Trophoblast cell (in vitro differentiated cells and primary cell): ENCODE data around the gene KDM4B.

Source experiments
- DNase-seq, 2 donors: peaks; one replicate each; pipeline ENCODE4 v3.0.0-alpha.2; 2016
- H2AFZ ChIP-seq: 2 replicates; pipeline ENCODE4 v1.6.1; 2013; ENCODE audit warnings: low read length, moderate library complexity, mild to moderate bottlenecking; ENCODE audit not compliant: insufficient read depth, poor library complexity
- H2AK5ac ChIP-seq: 2 replicates; pipeline ENCODE4 v1.6.1; 2013; ENCODE audit warnings: mild to moderate bottlenecking, low read length
- H2BK120ac ChIP-seq: 2 replicates; pipeline ENCODE4 v1.6.1; 2013; ENCODE audit warnings: low read length, mild to moderate bottlenecking, moderate library complexity; ENCODE audit not compliant: insufficient read depth, poor library complexity
- H2BK12ac ChIP-seq: 2 replicates; pipeline ENCODE4 v1.6.1; 2013; ENCODE audit warnings: mild to moderate bottlenecking, low read length, moderate library complexity
- H2BK5ac ChIP-seq: 2 replicates; pipeline ENCODE4 v1.6.1; 2013; ENCODE audit warnings: low read length, low read depth, moderate library complexity, mild to moderate bottlenecking; ENCODE audit not compliant: poor library complexity
- H3K14ac ChIP-seq: 2 replicates; pipeline ENCODE4 v1.6.1; 2013; ENCODE audit warnings: mild to moderate bottlenecking, low read length
- H3K18ac ChIP-seq: 2 replicates; pipeline ENCODE4 v1.6.1; 2013; ENCODE audit warnings: mild to moderate bottlenecking, low read length
- H3K23ac ChIP-seq: 2 replicates; pipeline ENCODE4 v1.6.1; 2013; ENCODE audit warnings: low read length
- H3K27ac ChIP-seq: 2 replicates; pipeline ENCODE4 v1.5.1; 2013; ENCODE audit warnings: low read depth, mild to moderate bottlenecking, inconsistent platforms, low read length, moderate library complexity
- H3K27me3 ChIP-seq: 2 replicates; pipeline ENCODE4 v1.6.1; 2013; ENCODE audit warnings: inconsistent platforms, mild to moderate bottlenecking, low read length, moderate library complexity; ENCODE audit not compliant: insufficient read depth
- H3K36me3 ChIP-seq, 2 experiments: 1 replicate in 1 of 2; 2 replicates in 1 of 2; pipeline ENCODE4 v1.6.1; 2013; ENCODE audit warnings: low read length in 2 of 2, mild to moderate bottlenecking in 2 of 2, moderate library complexity in 1 of 2; ENCODE audit not compliant: insufficient read depth in 2 of 2, control insufficient read depth in 1 of 2
- H3K4ac ChIP-seq: 2 replicates; pipeline ENCODE4 v1.6.1; 2013; ENCODE audit warnings: low read depth, mild to moderate bottlenecking, low read length, moderate library complexity
- H3K4me1 ChIP-seq, 2 experiments: 1 replicate in 1 of 2; 2 replicates in 1 of 2; pipeline ENCODE4 v1.6.1; 2013; ENCODE audit warnings: low read length in 2 of 2, mild to moderate bottlenecking in 2 of 2, moderate library complexity in 1 of 2; ENCODE audit not compliant: insufficient read depth in 2 of 2, control insufficient read depth in 1 of 2
- H3K4me2 ChIP-seq: 2 replicates; pipeline ENCODE4 v1.6.1; 2013; ENCODE audit warnings: inconsistent platforms, mild to moderate bottlenecking, low read length, moderate library complexity
- H3K4me3 ChIP-seq: 2 replicates; pipeline ENCODE4 v1.5.1; 2013; ENCODE audit warnings: mild to moderate bottlenecking, low read depth, low read length, inconsistent platforms
- H3K79me1 ChIP-seq: one replicate; pipeline ENCODE4 v1.6.1; 2013; ENCODE audit warnings: low read length
- H3K79me2 ChIP-seq: 2 replicates; pipeline ENCODE4 v1.6.1; 2013; ENCODE audit warnings: low read length, mild to moderate bottlenecking; ENCODE audit not compliant: control insufficient read depth, insufficient read depth, poor library complexity
- H3K9ac ChIP-seq: 2 replicates; pipeline ENCODE4 v1.6.1; 2013; ENCODE audit warnings: mild to moderate bottlenecking, low read length
- H3K9me3 ChIP-seq: 2 replicates; pipeline ENCODE4 v1.6.1; 2013; ENCODE audit warnings: low read depth, mild to moderate bottlenecking, control low read depth, inconsistent platforms, low read length; ENCODE audit not compliant: insufficient read depth
- H4K12ac ChIP-seq: 2 replicates; pipeline ENCODE4 v1.6.1; 2013; ENCODE audit warnings: low read depth, mild to moderate bottlenecking, low read length, moderate library complexity
- H4K8ac ChIP-seq: 2 replicates; pipeline ENCODE4 v1.6.1; 2013; ENCODE audit warnings: low read depth, mild to moderate bottlenecking, low read length, moderate library complexity
- H4K91ac ChIP-seq: one replicate; pipeline ENCODE4 v1.6.1; 2013; ENCODE audit warnings: low read depth, mild to moderate bottlenecking, low read length, moderate library complexity
- WGBS: extraction: QIAGEN DNeasy Blood & Tissue Kit; methylation state at CpG from one replicate; pipeline ENCODE4 v1.1.7; 2013; ENCODE audit warnings: missing lambda C conversion rate; ENCODE audit not compliant: insufficient read length, insufficient coverage; ENCODE audit errors: extremely low coverage; 5-methylcytosine and 5-hydroxymethylcytosine counted together

The KDM4B gene

DNA sequence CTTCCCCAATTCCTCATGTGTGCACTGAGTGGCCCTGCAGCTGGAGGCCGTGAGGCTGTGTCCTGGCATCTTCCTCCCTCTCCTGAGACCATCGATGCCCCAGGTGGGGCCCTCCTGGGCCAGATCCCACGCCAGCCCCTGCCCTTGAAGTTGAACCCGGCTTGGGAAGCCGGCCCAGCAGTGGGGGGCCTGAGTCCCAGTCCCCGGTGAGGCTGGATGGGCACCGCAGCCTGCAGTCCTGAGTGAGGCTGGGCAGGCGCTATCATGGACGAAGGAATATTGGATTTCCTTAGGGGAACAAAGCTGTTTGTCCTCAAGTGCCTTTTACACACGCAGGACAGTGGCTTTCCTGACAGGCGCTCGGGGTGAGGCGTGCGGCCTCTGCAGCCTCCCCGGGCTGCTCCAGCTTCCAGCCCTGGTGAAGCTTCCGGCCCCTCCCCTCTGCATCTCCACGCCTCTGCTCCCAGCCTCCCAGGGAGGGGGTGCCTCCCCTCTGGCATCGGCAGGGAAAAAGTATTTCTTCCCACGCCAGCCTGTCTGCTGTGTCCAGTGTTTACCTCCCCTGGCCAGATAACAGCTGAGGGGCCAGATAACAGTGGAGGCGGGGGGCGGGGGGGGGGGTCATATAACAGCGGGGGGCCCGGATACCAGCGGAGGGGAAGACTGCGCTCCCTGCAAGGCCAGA lies 159.5 kb downstream of the KDM4B start:
- H2AFZ ChIP-seq = peak overlapping the region; percentile 19
- H3K36me3 ChIP-seq = peaks cover 24 to 29% of the 10 kb centered on the region in 2 experiments
- H3K4me3 ChIP-seq = no peak overlapping the region
- no peak overlapping the region for H3K4me2 ChIP-seq
- H2AK5ac ChIP-seq = peak overlapping the region; percentile 26
- H3K23ac ChIP-seq = no peak overlapping the region
- peak overlapping the region; percentile 48 for H2BK12ac ChIP-seq
- H3K4me1 ChIP-seq = peaks cover 39 to 62% of the 10 kb centered on the region in 2 experiments
- H2BK5ac ChIP-seq = no peak overlapping the region
- H3K14ac ChIP-seq = no peak overlapping the region
- H3K27ac ChIP-seq = no peak overlapping the region
- H2BK120ac ChIP-seq = no peak overlapping the region
- peaks cover 24% of the 10 kb centered on the region for H3K79me1 ChIP-seq
- H3K79me2 ChIP-seq = peaks cover 19% of the 10 kb centered on the region
- peak overlapping the region; percentile 55 for H3K18ac ChIP-seq
- no peaks in the 10 kb centered on the region for H3K9me3 ChIP-seq
- no peak overlapping the region for H4K12ac ChIP-seq
- H4K91ac ChIP-seq = peak overlapping the region; percentile 12
- H3K27me3 ChIP-seq = no peaks in the 10 kb centered on the region
- no peak overlapping the region for H4K8ac ChIP-seq
- H3K9ac ChIP-seq = no peak overlapping the region
- no peak overlapping the region for H3K4ac ChIP-seq
- no peak for DNase-seq
- WGBS = no CpG with 5 or more reads among the region's 25 CpGs

DNA sequence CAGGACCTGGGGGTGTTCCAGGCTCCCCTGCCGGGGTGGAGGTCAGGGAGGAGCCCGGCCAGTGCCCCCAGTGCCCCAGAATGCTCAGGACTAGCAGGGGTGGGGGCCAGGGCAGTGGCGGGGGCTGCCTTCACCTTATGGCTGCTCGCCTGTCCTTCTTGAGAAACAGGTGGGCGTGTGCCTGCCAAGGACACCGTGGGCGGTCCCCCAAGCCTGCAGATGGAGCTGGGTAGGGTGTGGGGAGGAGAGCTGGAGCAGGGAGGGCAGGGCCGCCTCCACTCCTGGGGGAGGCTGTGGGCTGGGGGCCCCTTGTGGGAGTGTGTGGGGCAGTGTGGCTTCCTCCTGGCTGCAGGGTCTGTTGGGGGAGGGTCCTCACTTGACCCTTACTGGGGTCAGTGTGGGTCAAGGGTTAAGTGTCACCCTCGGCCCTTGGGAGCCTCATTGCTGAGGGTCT lies 160.1 kb downstream of the KDM4B start:
- peaks cover 19% of the 10 kb centered on the region for H3K79me2 ChIP-seq
- H2AK5ac ChIP-seq = no peak overlapping the region
- peaks cover 26 to 35% of the 10 kb centered on the region in 2 experiments for H3K36me3 ChIP-seq
- no peak overlapping the region for H3K4me2 ChIP-seq
- H3K23ac ChIP-seq = no peak overlapping the region
- H4K8ac ChIP-seq = no peak overlapping the region
- peak overlapping the region; percentile 20 for H3K27ac ChIP-seq
- H2BK120ac ChIP-seq = no peak overlapping the region
- peak overlapping the region; percentile 0 for H4K12ac ChIP-seq
- no peaks in the 10 kb centered on the region for H3K27me3 ChIP-seq
- peaks cover 29% of the 10 kb centered on the region for H3K79me1 ChIP-seq
- DNase-seq = no peak
- H3K4me1 ChIP-seq = peaks cover 42 to 66% of the 10 kb centered on the region in 2 experiments
- no peak overlapping the region for H3K9ac ChIP-seq
- peak overlapping the region; percentile 13 for H2AFZ ChIP-seq
- WGBS = no CpG with 5 or more reads among the region's 9 CpGs
- H3K4ac ChIP-seq = no peak overlapping the region
- H4K91ac ChIP-seq = peak overlapping the region; percentile 10
- H3K18ac ChIP-seq = no peak overlapping the region
- H3K9me3 ChIP-seq = no peaks in the 10 kb centered on the region
- no peak overlapping the region for H3K4me3 ChIP-seq
- H2BK5ac ChIP-seq = no peak overlapping the region
- no peak overlapping the region for H3K14ac ChIP-seq
- H2BK12ac ChIP-seq = no peak overlapping the region

DNA sequence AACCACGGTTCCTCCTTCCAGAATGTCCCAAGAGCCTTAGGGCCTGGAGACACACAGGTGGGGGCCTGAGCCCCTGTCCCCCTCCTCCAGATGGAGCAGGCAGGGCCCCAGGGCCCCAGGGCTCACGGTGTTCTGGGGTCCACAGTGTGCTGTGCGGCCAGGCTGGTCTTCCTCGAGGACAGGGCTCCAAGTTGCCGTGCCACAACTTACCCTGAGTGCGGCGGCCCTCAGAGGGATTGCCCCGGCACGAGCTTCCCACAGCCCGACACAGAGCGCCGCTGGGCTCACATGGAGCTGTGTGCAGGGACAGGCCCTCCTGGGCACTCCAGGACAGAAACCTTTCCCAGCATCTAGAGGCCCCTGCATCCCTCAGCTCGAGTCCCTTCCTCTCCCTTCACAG lies 160.8 kb downstream of the KDM4B start:
- H3K4ac ChIP-seq = no peak overlapping the region
- no peak overlapping the region for H3K18ac ChIP-seq
- H3K4me1 ChIP-seq = peaks cover 49 to 68% of the 10 kb centered on the region in 2 experiments
- H3K14ac ChIP-seq = no peak overlapping the region
- no peak overlapping the region for H4K12ac ChIP-seq
- H2BK12ac ChIP-seq = peak overlapping the region; percentile 5
- no CpG with 5 or more reads among the region's 13 CpGs for WGBS
- peaks cover 29% of the 10 kb centered on the region for H3K79me1 ChIP-seq
- H2AK5ac ChIP-seq = no peak overlapping the region
- no peak overlapping the region for H3K4me2 ChIP-seq
- no peaks in the 10 kb centered on the region for H3K9me3 ChIP-seq
- H2BK120ac ChIP-seq = no peak overlapping the region
- H4K91ac ChIP-seq = peak overlapping the region; percentile 2
- no peak overlapping the region for H3K23ac ChIP-seq
- peaks cover 21% of the 10 kb centered on the region for H3K79me2 ChIP-seq
- no peak overlapping the region for H2BK5ac ChIP-seq
- H2AFZ ChIP-seq = no peak overlapping the region
- H4K8ac ChIP-seq = no peak overlapping the region
- H3K27me3 ChIP-seq = no peaks in the 10 kb centered on the region
- H3K4me3 ChIP-seq = no peak overlapping the region
- no peak overlapping the region for H3K9ac ChIP-seq
- H3K27ac ChIP-seq = no peak overlapping the region
- DNase-seq = no peak
- peaks cover 33 to 42% of the 10 kb centered on the region in 2 experiments for H3K36me3 ChIP-seq

DNA sequence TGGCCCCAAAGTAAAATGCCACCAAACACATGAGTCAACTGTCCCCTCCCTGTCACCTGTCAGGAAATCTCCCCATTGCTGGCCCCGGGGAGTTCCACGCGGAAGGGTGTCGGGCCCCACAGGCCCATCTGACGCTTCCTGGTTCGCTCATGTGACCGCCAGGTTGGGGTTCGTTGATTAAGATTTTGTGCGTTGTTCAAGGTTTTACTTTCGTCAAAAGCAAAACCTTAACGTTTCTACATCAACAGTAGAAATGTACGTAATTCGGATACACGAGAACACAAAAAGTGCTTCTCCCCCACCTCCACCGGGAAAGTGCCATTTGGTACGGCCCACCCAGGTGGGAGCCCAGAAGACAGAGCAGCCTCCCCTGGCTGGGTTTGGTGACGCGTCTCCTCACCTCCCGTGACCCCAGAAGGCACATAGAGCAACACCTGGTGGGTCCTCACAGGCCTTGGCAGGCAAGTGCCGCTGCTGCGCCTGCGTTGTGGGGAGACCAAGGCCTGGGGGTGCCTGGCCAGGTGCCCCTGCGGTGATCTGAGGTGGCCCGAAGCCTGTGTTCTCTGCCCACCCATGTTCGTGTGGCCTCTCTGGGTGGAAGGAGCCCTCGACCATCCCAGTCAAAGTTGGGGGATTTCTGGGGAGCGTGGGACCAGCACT lies 161.6 kb downstream of the KDM4B start:
- peak overlapping the region; percentile 31 for H3K18ac ChIP-seq
- no peak overlapping the region for H2AK5ac ChIP-seq
- no CpG with 5 or more reads among the region's 27 CpGs for WGBS

More for the DNA sequence above, 161.6 kb downstream of the KDM4B start:
- H2BK5ac ChIP-seq = peak overlapping the region; percentile 10
- peak overlapping the region; percentile 3 for H2BK12ac ChIP-seq
- H4K12ac ChIP-seq = no peak overlapping the region
- peaks cover 37 to 45% of the 10 kb centered on the region in 2 experiments for H3K36me3 ChIP-seq
- H3K27ac ChIP-seq = peak overlapping the region; percentile 55
- no peak for DNase-seq
- H4K91ac ChIP-seq = peak overlapping the region; percentile 47
- peak overlapping the region; percentile 1 for H2BK120ac ChIP-seq
- peaks cover 18% of the 10 kb centered on the region for H3K79me2 ChIP-seq
- peaks cover 45 to 64% of the 10 kb centered on the region in 2 experiments for H3K4me1 ChIP-seq
- no peak overlapping the region for H3K4ac ChIP-seq
- H3K4me2 ChIP-seq = no peak overlapping the region
- no peaks in the 10 kb centered on the region for H3K9me3 ChIP-seq
- no peak overlapping the region for H4K8ac ChIP-seq
- no peak overlapping the region for H2AFZ ChIP-seq
- H3K4me3 ChIP-seq = no peak overlapping the region
- H3K27me3 ChIP-seq = no peaks in the 10 kb centered on the region
- H3K23ac ChIP-seq = no peak overlapping the region
- no peak overlapping the region for H3K9ac ChIP-seq
- peak overlapping the region; percentile 16 for H3K14ac ChIP-seq
- H3K79me1 ChIP-seq = peaks cover 29% of the 10 kb centered on the region
